Coronary artery (tissue), 2 donors: Measurements from ENCODE around the gene FRMD4A.

Experiments used
- DNase-seq: peaks from one replicate; pipeline ENCODE4 v3.0.0-alpha.2; 2017; ENCODE audit warnings: low spot score
- H3K27ac ChIP-seq, 2 donors: fragments of 200-600 bp; sonication (generic); one replicate each; pipeline ENCODE4 v1.5.1; 2016 to 2019
- H3K4me3 ChIP-seq: fragments of 200-600 bp; sonication (generic); 2 replicates; pipeline ENCODE4 v1.5.1; 2016; ENCODE audit warnings: mild to moderate bottlenecking, moderate library complexity
- TF ChIP-seq, protein P1 (sequence below): fragments of 200-600 bp; sonication (generic); IDR thresholded peaks from one replicate; pipeline ENCODE4 v1.5.1; 2019; ENCODE audit warnings: antibody characterized with exemption

The FRMD4A gene

DNA sequence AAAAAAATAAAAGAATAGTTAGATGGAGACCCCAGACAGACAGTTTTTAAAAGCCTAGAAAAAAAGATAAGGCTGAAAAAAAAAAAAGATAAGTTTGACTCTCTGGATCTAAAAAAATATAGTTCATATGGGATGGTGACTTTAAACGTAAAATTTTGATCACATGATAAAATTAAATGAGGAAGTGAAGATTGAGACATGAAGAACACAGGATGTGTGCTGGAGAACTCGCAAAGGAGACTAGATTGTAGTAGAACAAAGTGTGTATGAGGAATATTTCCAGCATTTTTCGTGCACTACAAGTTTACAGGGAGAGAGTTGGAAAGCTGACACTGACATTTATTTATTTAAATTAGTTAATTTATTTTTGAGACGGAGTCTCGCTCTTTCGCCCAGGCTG, 457.5 kb downstream of the FRMD4A start:
- Histone ChIP-seq H3K4me3 (no peak overlapping the region), H3K27ac (peak overlapping the region; percentile 60 to 79)
- no peak for DNase-seq
- TF ChIP-seq, protein P1, sequence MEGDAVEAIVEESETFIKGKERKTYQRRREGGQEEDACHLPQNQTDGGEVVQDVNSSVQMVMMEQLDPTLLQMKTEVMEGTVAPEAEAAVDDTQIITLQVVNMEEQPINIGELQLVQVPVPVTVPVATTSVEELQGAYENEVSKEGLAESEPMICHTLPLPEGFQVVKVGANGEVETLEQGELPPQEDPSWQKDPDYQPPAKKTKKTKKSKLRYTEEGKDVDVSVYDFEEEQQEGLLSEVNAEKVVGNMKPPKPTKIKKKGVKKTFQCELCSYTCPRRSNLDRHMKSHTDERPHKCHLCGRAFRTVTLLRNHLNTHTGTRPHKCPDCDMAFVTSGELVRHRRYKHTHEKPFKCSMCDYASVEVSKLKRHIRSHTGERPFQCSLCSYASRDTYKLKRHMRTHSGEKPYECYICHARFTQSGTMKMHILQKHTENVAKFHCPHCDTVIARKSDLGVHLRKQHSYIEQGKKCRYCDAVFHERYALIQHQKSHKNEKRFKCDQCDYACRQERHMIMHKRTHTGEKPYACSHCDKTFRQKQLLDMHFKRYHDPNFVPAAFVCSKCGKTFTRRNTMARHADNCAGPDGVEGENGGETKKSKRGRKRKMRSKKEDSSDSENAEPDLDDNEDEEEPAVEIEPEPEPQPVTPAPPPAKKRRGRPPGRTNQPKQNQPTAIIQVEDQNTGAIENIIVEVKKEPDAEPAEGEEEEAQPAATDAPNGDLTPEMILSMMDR: no peak

DNA sequence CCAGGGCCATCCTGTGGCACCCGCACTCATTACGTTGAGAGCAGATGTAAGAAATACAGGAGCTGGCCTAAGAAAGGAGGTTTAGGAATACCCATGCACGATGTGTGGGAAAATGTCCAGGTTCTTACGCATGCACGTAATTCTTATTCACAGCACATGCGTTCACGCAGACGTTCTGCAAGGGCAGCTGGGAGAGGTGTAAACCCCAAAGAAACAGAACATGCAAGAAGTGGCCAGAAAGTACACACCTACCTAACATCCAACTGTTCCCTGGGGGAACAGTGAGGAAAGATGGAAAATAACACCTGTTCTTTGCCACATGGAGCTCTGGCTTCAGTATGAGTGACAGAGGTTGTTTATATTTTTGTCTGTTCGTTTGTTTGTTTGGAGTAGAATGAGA, 458.3 kb downstream of the FRMD4A start:
- no peak for DNase-seq
- no peak overlapping the region for H3K4me3 ChIP-seq
- peak overlapping the region; percentile 54 to 83 for H3K27ac ChIP-seq
- TF ChIP-seq, protein P1: no peak

DNA sequence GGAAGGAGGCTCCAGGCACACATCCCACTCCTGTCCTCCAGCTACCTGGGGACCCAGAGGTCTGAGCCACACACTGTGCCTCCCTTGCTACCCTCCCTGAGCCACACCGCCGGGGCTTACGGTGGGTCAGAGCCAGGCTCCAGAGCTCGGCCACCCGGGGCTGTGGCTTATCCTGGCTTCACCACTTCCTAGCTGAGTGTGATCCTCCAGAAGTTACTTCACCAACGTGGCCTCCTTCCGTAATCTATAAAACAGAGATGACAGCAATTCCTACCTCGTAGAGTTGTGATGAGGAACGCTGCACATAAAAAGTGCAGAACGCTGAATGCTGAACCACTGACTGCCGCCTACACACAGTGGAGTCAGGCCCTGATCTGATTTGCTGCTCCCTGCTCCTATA, 458.9 kb downstream of the FRMD4A start:
- DNase-seq: no peak
- no peak overlapping the region for H3K4me3 ChIP-seq
- peak overlapping the region; percentile 54 to 83 for H3K27ac ChIP-seq
- TF ChIP-seq, protein P1: no peak

DNA sequence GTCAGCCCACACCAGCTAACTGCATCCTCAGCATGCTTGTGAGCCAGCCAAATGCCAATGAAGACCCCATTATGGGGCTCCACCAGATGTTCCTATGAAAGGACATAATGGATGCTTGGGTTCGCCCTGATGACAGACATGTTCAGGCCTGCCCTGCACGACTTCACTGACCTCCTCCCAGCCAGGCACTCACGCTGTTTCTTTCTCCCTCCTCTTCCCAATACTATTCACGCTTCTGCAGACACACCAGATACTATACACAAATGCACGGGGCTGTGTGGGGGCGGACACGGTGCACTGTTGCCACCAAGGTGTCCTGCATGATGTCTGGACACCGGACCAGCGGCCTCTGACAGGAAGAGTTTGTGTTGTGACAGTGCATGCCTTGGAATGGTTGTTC, 459.7 kb downstream of the FRMD4A start:
- no peak for DNase-seq
- H3K27ac ChIP-seq: peak overlapping the region in 1 of 2 donors; percentile 83
- H3K4me3 ChIP-seq: no peak overlapping the region
- TF ChIP-seq, protein P1: no peak

DNA sequence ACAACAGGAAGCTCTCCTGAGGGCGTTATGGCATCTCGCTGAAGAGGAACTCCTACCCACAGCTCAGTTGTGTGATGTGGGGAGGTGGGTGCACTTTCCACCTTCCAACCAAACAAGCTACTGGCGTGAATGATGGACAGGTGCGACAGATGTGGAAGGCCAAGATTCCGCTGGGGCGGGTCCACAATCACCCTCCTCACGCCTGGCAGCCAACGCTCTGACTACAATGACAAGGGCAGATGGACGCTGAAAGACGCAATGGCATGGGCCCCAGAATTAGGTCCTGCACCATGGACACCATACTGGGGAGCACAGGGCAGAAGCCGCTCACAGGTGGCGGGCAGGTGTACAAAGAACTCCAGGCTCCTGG, 461.4 kb downstream of the FRMD4A start:
- DNase-seq: no peak
- TF ChIP-seq, protein P1: no peak
- H3K4me3 ChIP-seq: no peak overlapping the region
- H3K27ac ChIP-seq: no peak overlapping the region

DNA sequence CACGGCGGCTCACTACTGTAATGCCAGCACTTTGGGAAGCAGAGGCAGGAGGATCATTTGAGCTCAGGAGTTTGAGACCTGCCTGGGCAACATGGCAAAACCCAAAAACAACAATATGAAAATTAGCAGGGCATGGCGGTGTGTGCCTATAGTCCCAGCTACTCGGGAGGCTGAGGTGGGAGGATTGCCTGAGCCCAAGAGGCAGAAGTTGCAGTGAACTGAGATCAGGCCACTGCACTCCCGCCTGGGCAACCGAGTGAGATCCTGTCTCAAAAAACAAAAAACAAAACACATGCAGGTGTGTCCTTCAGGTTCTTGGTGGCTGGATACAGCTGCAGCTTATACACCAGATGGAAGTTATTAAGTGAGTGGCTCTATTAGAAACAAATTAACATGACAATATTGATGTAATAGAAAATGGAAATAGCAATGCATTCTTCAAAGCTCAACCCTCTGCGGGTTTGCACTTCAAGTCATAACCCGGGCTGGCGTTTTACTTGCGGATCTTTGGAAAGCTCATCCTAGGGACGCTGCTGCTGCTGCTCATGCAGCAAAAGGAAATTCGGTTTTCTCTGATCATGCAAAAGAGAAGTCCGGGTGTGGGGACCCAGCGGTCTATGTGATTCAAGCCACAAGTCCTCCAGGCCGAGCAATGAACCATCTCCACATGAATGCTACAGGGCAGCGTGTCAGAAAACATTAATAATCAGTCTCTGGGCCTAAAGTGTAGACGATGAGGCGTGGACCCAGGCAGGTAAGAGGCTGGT, 462.0 kb downstream of the FRMD4A start:
- DNase-seq: no peak
- no peak overlapping the region for H3K27ac ChIP-seq
- no peak overlapping the region for H3K4me3 ChIP-seq
- TF ChIP-seq, protein P1: no peak

DNA sequence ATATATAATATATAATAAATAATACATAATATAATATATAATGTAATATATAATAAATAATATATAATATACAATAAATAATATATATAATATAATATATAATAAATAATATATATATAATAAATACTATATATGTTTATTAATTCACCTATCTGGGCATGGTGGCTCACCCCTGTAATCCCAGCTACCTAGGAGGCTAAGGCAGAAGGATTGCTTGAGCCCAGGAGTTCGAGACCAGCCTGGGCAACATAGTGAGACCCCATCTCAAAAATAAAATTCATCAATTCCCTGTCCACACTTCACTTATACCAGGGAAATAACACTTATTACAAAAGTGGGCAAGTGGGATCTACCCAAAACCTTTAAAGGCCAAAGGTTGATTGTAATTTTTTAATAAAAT, 462.9 kb downstream of the FRMD4A start:
- no peak overlapping the region for H3K27ac ChIP-seq
- TF ChIP-seq, protein P1: no peak
- H3K4me3 ChIP-seq: no peak overlapping the region
- DNase-seq: no peak
